ENCODE measurements around the gene BEGAIN.

GRCh38 chr14:100592461-100592891, 5.3 kb upstream of the BEGAIN start:
- TF ChIP-seq, protein P1, sequence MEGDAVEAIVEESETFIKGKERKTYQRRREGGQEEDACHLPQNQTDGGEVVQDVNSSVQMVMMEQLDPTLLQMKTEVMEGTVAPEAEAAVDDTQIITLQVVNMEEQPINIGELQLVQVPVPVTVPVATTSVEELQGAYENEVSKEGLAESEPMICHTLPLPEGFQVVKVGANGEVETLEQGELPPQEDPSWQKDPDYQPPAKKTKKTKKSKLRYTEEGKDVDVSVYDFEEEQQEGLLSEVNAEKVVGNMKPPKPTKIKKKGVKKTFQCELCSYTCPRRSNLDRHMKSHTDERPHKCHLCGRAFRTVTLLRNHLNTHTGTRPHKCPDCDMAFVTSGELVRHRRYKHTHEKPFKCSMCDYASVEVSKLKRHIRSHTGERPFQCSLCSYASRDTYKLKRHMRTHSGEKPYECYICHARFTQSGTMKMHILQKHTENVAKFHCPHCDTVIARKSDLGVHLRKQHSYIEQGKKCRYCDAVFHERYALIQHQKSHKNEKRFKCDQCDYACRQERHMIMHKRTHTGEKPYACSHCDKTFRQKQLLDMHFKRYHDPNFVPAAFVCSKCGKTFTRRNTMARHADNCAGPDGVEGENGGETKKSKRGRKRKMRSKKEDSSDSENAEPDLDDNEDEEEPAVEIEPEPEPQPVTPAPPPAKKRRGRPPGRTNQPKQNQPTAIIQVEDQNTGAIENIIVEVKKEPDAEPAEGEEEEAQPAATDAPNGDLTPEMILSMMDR (IDR thresholded peaks at IDR 0.05) = no peak
- TF ChIP-seq POLR2A (IDR thresholded peaks at IDR 0.05) = no peak

Data from adrenal gland (tissue), 5 donors.